Inflammatory macrophage treated with lipopolysaccharide for 4 hours (primary cell): ENCODE data around the gene PVALEF.
"Not testable (repeated sequence)": the region's sequence is repeated elsewhere in the genome, so short reads cannot be mapped to it uniquely, and the experiment has no call there.

Experiments
- DNase-seq: peaks from one replicate; pipeline ENCODE4 v3.0.0-alpha.2; 2020

Gene PVALEF

DNA sequence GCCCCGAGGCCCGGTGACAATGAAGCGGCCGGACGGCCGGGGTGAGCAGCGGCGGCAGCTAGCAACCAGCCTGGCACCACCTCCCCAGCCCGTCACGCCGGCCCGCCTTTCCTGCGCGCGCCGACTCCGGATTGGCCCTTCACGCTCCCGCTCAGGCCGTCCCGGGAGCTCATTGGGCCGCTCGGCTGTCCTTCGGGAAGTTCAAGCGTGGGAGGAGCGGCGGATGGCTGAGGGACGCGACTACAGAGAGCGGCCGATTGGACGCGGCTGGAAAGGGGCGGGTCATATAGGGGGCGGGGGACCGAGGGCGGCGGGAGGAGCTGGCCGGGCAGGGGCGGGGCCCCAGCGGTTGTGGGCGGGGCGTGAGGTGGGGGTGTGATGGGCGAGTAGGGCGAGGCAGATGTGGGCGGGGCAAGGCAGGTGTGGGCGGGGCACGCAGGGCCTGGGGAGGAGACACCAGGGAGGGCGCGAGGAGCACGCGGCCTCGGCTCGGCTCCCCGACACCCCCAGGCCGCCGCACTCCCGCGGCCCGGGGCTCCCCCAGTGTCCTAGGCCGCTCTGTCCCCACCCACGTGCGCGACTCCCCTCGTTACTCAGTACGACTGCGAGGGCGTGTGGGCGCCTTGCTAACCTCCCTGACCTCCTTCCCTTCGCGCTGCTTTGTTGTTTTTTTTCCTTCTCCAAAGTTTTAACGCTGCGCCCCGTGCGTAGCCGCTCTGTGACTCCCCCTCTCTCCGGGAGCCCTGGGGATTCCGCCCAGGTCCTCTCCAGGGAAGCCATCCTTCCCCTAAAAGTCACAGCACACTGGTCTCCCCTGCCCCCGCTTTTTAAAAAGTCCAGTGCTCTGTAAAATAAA is 57.8 kb downstream of the PVALEF start, which contains the start of gene CEP131:
Gene CEP131, minus strand, starts transcription at position 60 of the 856 bp plus-strand sequence. CDS start 2,909 bp downstream, outside the sequence.
- DNase-seq, result peak; percentile 99

DNA sequence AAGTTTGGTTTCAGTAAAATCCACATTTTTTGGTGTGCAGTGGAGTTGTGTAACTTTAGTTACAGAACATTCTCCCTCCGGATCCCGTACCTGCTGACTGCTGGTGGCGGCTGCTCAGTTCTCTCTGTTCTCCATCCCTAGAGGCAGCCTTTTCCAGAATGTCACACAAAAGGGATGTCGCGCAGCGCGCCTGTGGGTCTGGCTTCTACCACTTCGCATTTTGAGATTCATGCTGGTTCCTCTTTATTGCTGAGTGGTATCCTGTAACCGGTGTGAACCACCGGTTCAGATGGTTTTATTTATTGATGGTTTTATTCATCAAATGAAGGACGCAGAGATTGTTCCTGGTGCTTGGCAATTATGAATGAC is 58.4 kb downstream of the PVALEF start:
- peak; percentile 21 for DNase-seq

DNA sequence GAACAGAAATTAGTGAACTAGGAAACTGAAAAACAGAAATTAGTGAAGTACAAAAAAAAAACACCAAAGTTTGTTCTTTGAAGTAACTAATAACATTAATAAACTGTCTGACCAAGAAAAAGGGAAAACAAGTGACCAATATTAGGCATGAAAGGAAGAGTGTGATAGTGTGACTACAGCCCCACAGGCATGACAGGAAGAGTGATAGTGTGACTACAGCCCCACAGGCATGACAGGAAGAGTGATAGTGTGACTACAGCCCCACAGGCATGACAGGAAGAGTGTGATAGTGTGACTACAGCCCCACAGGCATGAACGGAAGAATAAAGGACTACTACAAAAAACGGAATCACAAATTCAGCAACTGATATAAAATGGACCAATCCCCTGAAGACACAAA is 62.3 kb downstream of the PVALEF start:
- DNase-seq, result not testable (repeated sequence)

DNA sequence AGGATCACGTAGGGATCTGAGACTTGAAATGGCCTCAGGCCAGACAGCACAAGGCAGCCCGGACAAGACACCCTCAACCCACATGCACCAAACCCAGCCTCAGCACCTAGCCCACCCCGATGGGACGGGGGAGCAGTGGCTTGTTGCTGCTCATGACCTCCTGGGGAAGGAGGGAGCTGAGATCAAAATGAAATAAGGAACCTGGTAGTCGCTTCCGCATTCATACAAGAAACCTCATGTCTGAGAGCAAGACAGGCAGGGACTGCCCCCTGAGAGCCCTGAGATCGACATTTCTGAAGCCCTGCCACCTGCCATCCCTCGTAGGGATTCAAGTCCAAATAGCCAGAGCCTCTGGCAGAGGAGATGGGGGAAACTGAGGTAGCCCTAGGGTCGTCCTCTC is 63.1 kb downstream of the PVALEF start:
- peak; percentile 74 for DNase-seq

- no peak for DNase-seq
Observed at GRCh38 chr17:81228834-81229665, 63.7 kb downstream of the PVALEF start.

- DNase-seq, result no peak
Observed at GRCh38 chr17:81229666-81229920, 64.3 kb downstream of the PVALEF start.

GRCh38 chr17:81230043-81230820 is 64.9 kb downstream of the PVALEF start:
- DNase-seq, result no peak

DNA sequence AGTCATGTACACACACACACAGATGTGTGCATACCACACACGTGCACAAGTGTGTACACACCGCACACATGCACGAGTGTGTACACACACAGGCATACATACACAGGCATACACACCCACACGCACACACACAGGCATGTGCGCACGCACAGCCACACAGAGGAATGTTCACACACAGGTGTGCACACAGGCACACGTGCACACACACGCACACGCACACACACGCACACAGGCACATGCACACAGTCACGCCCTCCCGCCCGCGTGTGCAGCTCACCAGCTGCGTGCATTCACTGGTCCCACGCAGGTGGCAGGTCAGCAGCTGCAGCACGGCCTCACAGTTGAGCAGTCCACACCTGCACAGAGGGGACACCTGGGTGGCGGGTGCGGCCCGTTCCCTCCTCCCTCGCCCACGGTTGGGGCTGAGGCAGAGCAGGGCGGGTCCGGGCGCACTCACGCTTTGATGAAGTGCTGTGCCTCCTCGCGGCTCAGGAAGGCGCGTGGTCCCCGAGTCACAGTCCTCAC is 65.9 kb downstream of the PVALEF start:
- DNase-seq, result no peak

DNA sequence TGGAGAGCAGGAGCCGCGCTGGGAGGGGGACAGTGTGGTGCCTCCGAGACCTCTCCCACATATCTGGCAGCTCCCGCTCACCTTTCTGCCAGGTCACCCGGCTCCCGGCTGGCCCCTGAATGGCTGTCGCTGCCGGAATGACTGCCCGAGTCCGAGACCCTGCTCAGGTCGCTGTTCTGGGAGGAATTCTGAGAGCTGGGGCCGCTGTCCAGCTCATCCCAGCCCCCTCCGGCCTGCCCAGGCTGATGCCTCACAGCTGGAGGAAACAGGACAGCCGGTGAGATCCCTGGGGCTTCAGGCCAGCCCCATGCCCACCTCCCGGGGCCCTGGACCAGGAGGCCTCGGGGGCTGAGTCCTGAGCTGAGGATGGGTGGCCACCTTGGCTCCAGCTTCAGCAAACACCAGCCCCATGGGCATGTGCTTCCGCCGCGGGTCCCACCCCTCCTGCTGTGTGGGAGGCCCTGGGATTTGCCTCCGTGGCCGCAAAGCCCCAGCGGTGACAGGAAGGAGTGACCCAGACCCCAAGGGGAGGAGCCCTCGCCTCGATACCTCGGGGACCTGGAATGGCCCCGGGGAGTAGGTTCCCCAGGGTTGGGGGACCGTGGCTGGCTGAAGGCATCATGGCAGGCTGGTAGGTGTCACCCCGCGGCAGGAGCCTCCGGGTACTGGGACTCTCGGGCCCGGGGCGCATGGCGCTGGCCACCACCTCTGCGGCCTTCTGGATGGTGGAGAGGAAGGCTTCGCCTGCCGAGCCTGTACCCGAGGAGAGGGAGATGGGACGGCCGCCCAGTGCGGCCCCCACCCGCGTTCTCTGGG is 66.7 kb downstream of the PVALEF start:
- DNase-seq, result no peak
